Ovary (tissue), 9 donors: Measurements from ENCODE around the gene SYTL3. TPM values are rescaled to one million over a fixed set of nuclear protein-coding genes. Genes with fewer than 3 reads are reported as not detected.

Experiments
- DNase-seq, 5 donors: peaks; one replicate each; pipeline ENCODE4 v3.0.0-alpha.2; 2019 to 2020
- H3K27ac ChIP-seq, 2 donors: fragments of 200-600 bp; one replicate each; pipeline versions ENCODE4 v1.5.1 to v1.8.0; 2019 to 2022
- H3K27me3 ChIP-seq: fragments of 200-600 bp; one replicate; pipeline ENCODE4 v1.8.0; 2022
- H3K36me3 ChIP-seq: fragments of 200-600 bp; sonication (generic); one replicate; pipeline ENCODE4 v1.5.1; 2019
- H3K4me1 ChIP-seq: one replicate; pipeline ENCODE4 v1.8.1; 2013; ENCODE audit warnings: mild to moderate bottlenecking, moderate library complexity; ENCODE audit not compliant: insufficient read depth
- H3K4me3 ChIP-seq: fragments of 200-600 bp; sonication (generic); one replicate; pipeline ENCODE4 v1.5.1; 2017
- H3K9me3 ChIP-seq, 2 donors: fragments of 200-600 bp in 1 of 2; sonication (generic) in 1 of 2; one replicate each; pipeline versions ENCODE4 v1.5.1 to v1.8.1; 2013 to 2019; ENCODE audit warnings: mild to moderate bottlenecking in 1 of 2, moderate library complexity in 1 of 2
- CTCF ChIP-seq, 3 donors: fragments of 450-650 bp in 2 of 3; fragments of 200-600 bp in 1 of 3; IDR thresholded peaks; one replicate each; pipeline versions ENCODE4 v1.5.1 to v1.8.0; 2016 to 2022; ENCODE audit warnings: antibody characterized with exemption in 3 of 3, mild to moderate bottlenecking in 1 of 3
- EP300 ChIP-seq: sonication (generic); formaldehyde crosslinking; IDR thresholded peaks from one replicate; pipeline ENCODE4 v1.6.1; 2017; ENCODE audit warnings: antibody characterized with exemption
- POLR2A ChIP-seq: fragments of 450-650 bp; IDR thresholded peaks from one replicate; pipeline ENCODE4 v1.6.1; 2017; ENCODE audit warnings: antibody characterized with exemption, mild to moderate bottlenecking, moderate library complexity
- WGBS, 3 donors: extraction: QIAGEN DNeasy Blood & Tissue Kit in 1 of 3; methylation state at CpG; one replicate each; pipeline versions ENCODE4 v1.1.5 to v1.1.7; 2013 to 2017; 5-methylcytosine and 5-hydroxymethylcytosine counted together
- intact Hi-C, 4 donors: fragments of 100-400 bp; cut with DNase I; formaldehyde crosslinking; loops; one replicate each; pipeline versions ENCODE4 v1.11.0 to v1.15.1; 2022 to 2023
- polyA plus RNA-seq, 2 donors: library from polyadenylated mRNA; stranded (reverse); fragments of 200-250 nt in 1 of 2; fragments of 350-450 nt in 1 of 2; fragmentation: Illumina TruSeq in 1 of 2; extraction: RNeasy Lipid Tissue Mini Kit (QIAGEN cat#74804) in 1 of 2; gene quantifications; one replicate each; pipeline ENCODE4 v1.2.3, GENCODE V29; 2013 to 2014
- total RNA-seq, 7 donors: library from RNA; depleted of rRNA in 2 of 7; stranded (reverse); fragments of >200 nt in 2 of 7; fragmentation: NEBNext Ultra II Directional in 3 of 7; extraction: Animal tissue kit (Norgen Biotek cat#: 25700) in 3 of 7; gene quantifications; one replicate each; pipeline versions ENCODE4 v1.1.0 to v1.2.4, GENCODE V29; 2016 to 2023
- donor health status: DM: no; HTN: no; CAD: no; lungs with moderate emphysema.
- donor health status: DM: no; HTN: no; CAD: no.
- donor health status: Bipolar disorder and iron deficiency.
- donor health status: DM: yes; HTN: yes; CAD: no.
- donor health status: DM: no; HTN: no; CAD: no.
- donor health status: DM: yes; HTN: yes; CAD: no.

The SYTL3 gene
- total and polyA plus RNA-seq, 9 donors, result 1.7 to 7.8 (median 2.5) TPM

GRCh38 chr6:158635427-158636073, 14.3 kb upstream of the SYTL3 start:
- H3K4me1 ChIP-seq, result peaks cover 20% of the 10 kb centered on the region
- TF ChIP-seq EP300 (no peak), POLR2A (no peak), CTCF (IDR thresholded peaks at IDR 0.05) (no peak)
- no peak for DNase-seq
- H3K9me3 ChIP-seq, result no peaks in the 10 kb centered on the region
- no peaks in the 10 kb centered on the region for H3K27me3 ChIP-seq
- no peak overlapping the region for H3K4me3 ChIP-seq
- no peak overlapping the region for H3K27ac ChIP-seq
- intact Hi-C loops, result no loop called here
- no peaks in the 10 kb centered on the region for H3K36me3 ChIP-seq
- 87 to 89% (median 89%) methylated on average over 7 of the region's 7 CpGs for WGBS, 3 donors

GRCh38 chr6:158636778-158637177, 13.1 kb upstream of the SYTL3 start:
- no peak overlapping the region for H3K4me3 ChIP-seq
- 87 to 89% (median 88%) methylated on average over 8 of the region's 8 CpGs for WGBS, 3 donors
- peak in 1 of 5 donors; percentile 3 for DNase-seq
- H3K36me3 ChIP-seq, result no peaks in the 10 kb centered on the region
- no peaks in the 10 kb centered on the region for H3K27me3 ChIP-seq
- intact Hi-C loops, result no loop called here
- peaks cover 11% of the 10 kb centered on the region for H3K4me1 ChIP-seq
- no peaks in the 10 kb centered on the region for H3K9me3 ChIP-seq
- H3K27ac ChIP-seq, result no peak overlapping the region
- TF ChIP-seq EP300 (no peak), CTCF (IDR thresholded peaks at IDR 0.05) (no peak), POLR2A (no peak)

GRCh38 chr6:158638324-158638854, 11.5 kb upstream of the SYTL3 start:
- Histone ChIP-seq H3K27ac (no peak overlapping the region), H3K4me1 (peaks cover 12% of the 10 kb centered on the region)

GRCh38 chr6:158639056-158639455, 10.8 kb upstream of the SYTL3 start:
- Histone ChIP-seq H3K36me3 (no peaks in the 10 kb centered on the region), H3K4me3 (no peak overlapping the region), H3K9me3 (no peaks in the 10 kb centered on the region), H3K4me1 (peaks cover 14% of the 10 kb centered on the region), H3K27ac (no peak overlapping the region), H3K27me3 (no peaks in the 10 kb centered on the region)
- intact Hi-C loops, result no loop called here
- WGBS, 3 donors, result 81 to 83% (median 81%) methylated on average over 5 of the region's 5 CpGs
- TF ChIP-seq CTCF (IDR thresholded peaks at IDR 0.05), result no peak
- TF ChIP-seq POLR2A, result no peak
- TF ChIP-seq EP300, result no peak
- DNase-seq, result peak in 1 of 5 donors; percentile 11

More at GRCh38 chr6:158638324-158638854, 11.5 kb upstream of the SYTL3 start:
- intact Hi-C loops, result no loop called here
- no peaks in the 10 kb centered on the region for H3K36me3 ChIP-seq
- H3K4me3 ChIP-seq, result no peak overlapping the region
- 26 to 59% (median 33%) methylated on average over 3 of the region's 3 CpGs for WGBS, 3 donors
- no peaks in the 10 kb centered on the region for H3K27me3 ChIP-seq
- DNase-seq, result peak in 1 of 5 donors; percentile 21
- TF ChIP-seq CTCF (IDR thresholded peaks at IDR 0.05), result no peak
- TF ChIP-seq POLR2A, result no peak
- no peak for TF ChIP-seq EP300
- H3K9me3 ChIP-seq, result no peaks in the 10 kb centered on the region
